Epithelial cell of prostate (primary cell): ENCODE measurements around the gene FRS3.

Experiments used
- DNase-seq: peaks from one replicate; pipeline ENCODE4 v3.0.0-alpha.2; 2011; ENCODE audit warnings: low read depth, low spot score
- H3K27ac ChIP-seq: fragments of 450-650 bp; 2 replicates; pipeline ENCODE4 v1.5.1; 2017; ENCODE audit warnings: mild to moderate bottlenecking

Gene FRS3

DNA sequence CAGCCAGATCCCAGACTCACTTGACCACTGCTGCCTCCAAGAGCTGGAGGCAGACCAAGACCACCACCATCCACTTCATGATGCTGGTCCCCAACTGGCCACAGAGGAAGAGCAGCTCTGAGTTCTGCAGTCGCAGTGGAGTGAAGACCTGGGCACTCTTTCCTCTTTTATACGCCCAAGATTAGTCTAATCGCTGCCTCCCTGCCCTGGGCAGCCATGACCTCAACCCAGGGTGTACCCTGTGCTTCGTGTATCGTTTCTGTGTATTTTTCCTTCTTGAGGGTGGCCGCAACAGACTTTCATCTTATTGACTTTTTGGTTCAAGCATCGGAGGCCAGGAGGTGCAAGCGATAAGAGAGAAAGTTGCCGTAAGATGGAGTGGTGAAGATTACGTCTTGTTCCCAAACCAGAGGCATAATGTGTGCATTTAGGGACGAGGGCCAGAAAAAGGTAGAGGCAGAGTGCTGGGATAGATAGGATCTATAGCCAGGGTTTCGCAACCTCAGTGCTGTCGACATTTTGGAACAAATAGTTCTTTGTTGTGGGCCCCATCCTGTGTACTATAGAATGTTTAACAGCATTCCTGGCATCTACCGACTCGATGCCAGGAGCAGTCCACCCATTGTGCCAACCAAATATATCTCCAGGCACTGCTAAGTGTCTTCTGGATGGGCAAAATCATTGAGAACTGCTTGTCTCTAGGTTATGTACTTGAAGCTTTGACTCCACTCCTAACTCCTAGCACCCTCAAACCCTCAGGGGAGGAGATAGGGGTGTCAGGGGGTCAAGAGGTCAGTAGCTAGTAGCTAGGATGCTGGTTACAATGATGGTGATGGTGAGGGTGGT, 32.2 kb downstream of the FRS3 start, which contains the start of gene PGC:
TSS of gene PGC (minus strand) at position 142 of the 846 bp plus-strand sequence. CDS start at position 79, 63 bp downstream.
- DNase-seq: no peak
- no peak within 1 kb of the TSS for H3K27ac ChIP-seq

DNA sequence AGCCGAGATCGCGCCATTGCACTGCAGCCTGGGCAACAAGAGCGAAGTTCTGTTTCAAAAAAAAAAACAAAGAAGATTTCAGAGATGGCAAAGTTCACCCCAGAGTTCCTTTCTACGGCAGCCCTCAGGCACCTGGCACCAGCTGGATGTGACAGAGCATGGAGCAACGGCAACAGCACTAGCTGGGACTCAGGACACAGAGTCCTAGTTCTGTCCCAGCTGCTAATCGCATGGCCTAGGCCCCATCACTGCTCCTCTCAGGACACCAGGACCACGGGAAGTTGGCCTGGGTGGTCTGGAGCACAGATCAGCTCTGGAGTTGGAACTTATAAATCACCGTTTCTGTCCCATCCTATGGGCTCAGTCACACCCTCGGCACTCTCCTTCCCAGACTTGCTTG, 33.6 kb downstream of the FRS3 start:
- no peak for DNase-seq
- no peak overlapping the region for H3K27ac ChIP-seq

DNA sequence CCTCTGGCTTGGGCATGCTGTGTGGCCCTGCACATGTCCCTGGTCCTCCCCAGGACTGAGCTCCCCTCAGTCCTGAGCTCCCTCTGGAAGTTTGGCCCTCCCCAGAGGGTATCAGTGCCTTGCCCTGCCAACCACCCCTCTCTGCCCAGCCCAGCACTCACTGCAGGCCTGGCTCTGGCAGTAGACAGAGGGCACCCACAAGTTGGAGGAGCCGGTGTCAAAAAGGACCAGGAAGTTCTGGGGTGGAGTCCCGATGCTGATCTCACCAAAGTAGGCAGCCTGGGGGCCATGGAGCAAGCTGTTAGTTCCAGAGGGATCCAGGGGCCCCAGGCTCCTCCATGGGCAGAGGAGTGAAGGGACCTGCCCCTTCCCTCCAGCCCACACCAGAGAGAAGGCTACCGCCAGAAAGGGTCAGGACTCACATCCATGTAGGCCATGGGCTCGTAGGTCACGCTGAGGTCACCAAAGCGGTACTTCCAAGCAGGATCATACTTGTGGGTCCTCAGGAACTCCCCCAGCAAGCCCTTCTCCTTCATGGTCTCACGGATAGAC, 35.4 kb downstream of the FRS3 start:
- no peak for DNase-seq

DNA sequence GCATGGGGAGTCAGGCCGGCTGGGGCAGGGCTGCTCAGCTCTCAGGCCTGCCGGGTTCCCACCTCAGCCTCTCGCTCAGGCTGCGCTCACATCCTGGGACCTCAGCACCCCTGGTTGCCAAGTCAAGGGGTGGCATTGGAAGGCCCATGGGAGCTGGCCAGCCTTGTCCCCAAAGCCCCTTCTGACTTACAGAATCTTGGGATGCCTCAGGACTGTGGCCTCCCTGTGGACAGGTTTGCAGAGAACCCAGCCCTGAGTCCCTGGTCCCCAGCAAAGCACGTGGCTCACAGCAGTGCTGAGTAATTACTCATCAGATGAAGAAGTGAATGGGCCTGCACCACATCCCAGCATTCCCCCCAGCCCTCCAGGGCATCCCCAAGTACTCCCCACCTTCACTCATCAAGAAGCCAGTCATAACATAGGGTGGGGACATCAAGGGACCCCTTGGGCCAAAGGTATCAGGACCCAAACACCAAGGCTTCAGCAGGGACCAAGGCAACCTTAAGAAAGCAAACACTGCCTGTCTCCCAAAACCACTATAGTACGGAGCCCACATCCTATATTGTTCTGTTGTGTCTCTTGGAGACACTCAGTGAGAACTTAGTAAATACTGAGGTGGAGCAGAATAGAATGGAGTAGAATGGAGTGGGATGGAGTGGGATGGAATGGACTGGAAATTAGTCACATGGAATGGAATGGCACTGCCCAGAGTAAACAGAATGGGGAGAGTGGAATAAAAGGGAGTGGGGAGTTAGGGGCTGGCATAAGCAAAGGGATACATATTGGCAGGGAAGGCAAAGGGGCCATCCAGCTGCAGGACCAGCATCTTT, 36.1 kb downstream of the FRS3 start:
- no peak overlapping the region for H3K27ac ChIP-seq
- no peak for DNase-seq

More for the DNA sequence above, 35.4 kb downstream of the FRS3 start:
- no peak overlapping the region for H3K27ac ChIP-seq

DNA sequence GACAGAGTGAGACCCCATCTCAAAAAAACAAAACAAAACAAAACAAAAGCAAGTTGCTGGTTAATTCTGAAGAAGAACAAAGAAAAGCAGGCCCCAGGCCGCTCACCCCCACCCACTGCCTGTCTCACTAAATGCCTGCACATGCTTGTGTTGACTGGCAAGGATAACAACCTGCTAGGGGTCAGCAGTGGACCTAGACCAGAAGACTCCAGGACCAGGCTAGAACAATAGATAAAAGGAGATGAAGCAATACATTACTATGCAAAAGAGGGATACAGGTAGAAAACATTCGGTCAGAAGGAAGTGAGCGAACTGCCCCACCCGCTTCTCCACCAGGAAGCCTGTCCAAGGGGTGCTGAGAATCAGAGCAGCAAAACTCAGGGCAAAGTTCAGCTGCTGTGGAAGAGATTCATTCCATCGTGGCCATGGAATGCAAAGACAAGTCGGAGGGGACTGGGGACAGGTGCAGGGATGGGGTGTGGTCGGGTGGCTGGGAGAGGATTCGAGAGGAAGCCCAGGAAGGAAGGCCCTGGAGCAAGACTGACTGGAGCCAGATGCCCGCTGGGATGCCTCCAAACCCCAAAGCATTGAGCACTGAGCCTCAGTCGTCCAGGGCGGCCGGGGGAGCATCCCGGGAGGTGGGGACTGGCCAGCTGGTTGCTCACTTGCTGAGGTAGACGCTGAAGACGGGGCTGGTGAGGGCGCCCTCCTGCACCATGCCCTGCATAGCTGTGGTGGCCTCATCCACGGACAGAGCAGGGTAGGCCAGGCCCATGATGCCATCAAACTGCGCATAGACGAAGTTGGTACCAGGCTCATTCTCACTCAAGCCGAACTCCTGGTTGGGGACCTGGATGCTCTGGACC, 37.8 kb downstream of the FRS3 start:
- no peak for DNase-seq

DNA sequence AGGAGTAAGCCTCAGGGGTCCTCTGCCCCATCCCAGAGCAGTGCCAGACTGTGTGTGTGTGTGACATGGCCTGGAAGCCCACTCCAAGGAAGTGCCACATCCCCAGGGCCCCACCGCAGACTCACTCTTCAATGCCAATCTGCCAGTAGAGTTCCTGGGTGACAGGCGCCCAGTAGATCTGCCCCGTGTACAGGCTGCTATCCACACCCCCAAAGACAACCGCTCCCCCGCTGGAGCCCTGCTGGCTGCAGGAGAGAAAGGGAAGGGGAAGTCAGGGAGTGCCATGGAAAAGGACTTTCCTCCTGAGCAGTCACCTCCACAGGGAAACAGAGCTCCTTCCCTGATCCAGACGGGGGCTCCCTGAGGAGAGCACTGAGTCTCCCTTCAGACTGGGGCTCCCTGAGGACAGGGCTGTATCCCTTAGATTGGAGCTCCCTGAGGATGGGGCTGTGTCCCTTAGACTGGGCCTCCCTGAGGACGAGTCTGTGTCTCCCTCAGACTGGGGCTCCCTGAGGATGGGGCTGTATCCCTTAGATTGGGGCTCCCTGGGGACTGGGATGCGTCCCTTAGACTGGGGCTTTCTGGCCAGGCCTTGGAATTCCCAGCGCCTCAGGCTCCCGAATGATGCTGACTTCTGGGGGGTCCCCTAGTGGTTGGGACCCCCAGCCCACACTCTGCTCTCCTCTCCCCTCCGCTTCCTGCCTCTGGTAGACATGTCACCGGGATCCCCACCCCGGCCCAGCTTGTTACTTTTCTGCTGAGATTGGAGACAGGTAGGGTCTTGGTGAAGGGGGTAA, 39.1 kb downstream of the FRS3 start:
- no peak for DNase-seq
- no peak overlapping the region for H3K27ac ChIP-seq

More for the DNA sequence above, 37.8 kb downstream of the FRS3 start:
- H3K27ac ChIP-seq: peak overlapping the region; percentile 27

DNA sequence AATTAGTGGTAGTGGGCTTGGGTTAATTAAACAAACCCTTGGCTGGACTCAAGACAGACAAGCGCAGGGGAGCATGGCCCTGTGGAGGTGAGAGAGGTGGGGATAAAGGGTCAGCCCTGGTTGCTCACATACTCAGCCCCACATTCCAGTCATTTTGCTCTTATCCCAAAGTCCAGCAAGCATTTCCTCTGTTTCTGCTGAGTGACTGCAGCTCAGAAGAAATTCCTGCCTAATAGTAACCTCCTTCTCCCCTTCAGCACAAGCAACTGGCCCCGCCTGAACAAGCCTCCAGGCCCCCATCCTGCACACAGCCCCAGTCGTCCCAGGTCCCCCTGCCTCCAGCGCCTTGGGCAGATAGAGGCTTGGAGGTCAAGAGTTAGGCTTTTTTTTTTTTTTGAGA, 40.7 kb downstream of the FRS3 start:
- DNase-seq: no peak
- H3K27ac ChIP-seq: no peak overlapping the region

DNA sequence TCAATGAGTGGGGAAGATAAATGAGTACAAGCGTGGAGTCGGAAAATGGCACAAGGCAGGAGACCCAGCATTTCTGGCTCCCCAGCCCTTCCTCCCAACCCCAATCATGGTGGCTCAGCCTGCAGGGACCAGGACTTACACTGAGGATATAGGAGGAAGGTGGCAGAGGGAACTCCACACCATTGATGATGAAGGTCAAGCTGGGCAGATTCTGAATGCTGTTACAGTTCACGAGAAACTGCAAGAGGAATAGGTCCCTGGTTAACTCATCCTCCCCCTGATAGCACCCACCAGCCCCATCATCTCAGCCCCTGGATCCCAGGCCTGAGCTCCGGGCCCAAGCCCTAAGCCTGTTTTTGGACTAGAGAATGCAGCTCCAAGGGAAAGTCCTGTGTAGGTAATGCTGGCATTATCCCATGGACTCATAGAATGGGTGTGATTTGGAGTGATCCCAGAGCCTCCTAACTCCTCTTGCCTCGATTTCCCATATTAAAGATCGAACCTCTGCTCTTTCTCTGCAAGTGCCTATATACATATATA, 42.0 kb downstream of the FRS3 start:
- no peak for DNase-seq

DNA sequence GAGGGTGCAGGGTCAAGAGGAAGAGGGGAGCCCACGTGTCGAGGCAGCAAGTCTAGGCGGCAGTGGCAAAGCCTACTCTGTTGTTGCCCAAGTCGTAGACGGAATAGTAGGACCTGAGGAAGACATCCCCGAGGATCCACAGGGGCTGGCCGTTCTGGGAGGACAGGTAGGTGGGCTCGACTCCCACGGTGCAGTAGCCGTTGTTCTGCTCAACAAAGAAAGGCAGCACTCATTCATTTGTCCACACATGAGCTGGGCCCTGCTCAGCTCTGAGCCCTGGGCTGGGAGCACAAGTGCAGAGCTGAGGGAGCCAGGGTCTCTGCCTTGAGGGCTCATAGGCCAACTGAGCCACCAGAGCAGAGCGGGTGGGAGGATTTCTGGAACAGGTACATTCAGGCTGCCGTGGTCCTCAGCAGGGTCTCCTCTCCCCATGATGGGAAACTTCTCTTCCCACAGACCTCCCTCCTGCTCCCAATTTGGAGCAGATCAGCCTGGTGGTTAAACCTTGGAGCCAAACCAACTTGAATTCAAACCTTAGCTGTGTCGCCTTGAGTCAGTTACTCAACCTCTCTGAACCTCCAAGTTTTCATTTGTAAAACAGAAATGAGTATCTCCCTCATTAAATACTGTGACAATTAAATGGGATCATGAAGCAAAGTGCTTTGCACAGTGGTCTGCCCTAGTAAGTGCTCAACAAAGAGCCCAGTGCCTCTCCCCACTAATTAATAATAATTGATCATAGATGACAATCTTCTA, 42.7 kb downstream of the FRS3 start:
- no peak for DNase-seq
- H3K27ac ChIP-seq: no peak overlapping the region

More for the DNA sequence above, 42.0 kb downstream of the FRS3 start:
- no peak overlapping the region for H3K27ac ChIP-seq

DNA sequence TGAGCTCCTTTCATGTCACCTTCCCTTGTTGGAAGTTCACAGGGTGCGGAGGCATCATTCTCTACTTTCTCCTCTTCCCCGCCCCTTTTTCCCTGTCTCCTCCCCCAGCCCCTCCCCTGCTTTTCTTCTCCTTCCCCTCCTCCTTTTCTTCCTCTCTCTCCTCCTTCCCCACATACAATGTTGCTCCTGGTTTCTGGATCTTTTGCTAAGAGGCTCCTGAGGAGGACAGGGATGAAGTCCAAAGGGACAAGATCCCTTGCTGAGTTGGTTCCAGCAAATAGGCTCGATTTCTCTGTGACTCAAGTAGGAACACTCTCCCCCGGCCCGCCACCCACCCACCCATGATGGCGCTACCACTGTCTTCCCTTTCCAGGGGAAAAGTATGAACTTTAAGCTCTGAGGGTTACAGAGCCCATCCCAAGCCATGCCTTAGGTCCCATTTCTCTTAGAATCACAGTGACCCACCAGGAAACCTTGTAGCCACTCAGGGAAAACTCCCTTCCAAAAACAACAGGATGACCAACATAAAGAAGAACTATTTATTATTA, 43.4 kb downstream of the FRS3 start:
- DNase-seq: no peak
- no peak overlapping the region for H3K27ac ChIP-seq

DNA sequence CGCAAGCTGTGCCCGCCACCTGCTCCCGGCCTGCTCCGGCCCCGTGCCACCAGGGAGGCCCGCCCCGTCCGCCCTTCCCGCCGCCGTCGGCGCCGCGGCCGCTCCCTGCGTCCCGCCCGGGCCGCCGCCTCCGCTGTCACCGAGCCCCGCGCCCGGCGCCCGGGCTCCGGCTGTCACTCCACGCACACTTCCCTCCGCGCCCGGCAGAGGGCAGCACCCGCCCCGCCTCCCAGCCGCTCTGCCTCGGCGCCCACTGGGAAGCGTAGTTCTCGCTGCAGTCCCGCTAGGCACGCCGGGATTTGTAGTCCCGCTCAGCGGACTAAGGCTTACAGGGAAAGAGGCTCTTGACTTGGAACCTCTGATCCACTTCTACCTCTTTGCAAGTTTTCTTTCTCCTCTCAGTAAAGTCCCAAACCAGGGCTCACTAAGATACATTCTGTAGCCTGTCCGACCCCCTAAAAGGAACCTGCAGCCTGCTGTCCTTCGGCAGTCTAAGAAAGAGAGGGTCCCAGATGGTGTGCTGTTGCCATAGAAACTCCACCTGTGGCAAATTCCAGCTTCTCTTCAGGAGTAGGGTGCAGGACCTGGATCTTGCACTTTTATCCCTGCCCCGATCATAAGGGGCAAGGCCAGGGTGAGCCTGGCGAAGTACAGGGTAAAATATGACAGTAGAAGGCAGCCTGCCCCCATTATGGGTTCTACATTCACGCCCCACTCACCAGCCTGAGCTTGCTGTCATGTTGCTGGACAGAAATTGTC, 44.1 kb downstream of the FRS3 start, which contains the start of gene TFEB:
TSS of gene TFEB (minus strand) at position 182 of the 759 bp plus-strand sequence. CDS start 44,395 bp downstream, outside the sequence.
- DNase-seq: no peak
- H3K27ac ChIP-seq: peak within 1 kb of the TSS; percentile 79

DNA sequence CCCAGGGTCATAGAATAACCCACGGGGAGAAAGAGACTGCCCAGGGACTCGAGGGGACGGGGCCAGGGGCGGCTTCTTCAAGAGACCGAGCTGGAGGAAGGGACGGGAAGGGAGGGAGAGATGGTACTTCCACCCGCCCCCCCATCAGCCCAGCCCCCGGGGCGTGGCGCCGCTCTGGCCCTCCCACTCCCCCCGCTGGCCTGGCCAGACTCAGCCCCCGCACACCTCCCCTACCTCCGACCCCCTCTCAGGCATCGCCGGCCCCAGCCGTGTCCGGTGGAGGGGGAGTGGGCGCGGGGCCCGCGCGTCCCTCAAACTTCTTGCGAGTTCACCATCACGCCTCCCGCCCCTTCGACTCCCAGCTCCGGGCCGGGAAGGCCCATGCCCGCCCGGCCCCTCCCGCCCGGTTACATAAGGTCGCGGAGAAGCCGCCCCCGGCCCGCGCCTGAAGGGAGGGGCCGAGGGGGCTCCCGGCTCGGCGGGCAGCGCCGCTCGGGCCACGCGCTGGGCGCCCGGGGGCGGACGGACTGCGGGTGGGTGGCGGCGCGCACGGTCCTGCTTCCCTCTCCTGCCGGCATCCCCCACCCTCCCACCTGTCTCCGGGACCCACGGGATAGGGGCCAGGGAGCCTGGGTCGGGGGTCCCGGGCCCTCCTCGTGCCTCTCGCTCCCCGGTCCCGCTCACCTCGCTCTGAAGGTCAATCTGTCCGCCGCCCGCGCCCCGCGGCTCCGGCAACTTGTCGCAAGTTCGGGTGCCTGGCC, 44.9 kb downstream of the FRS3 start:
- H3K27ac ChIP-seq: peak overlapping the region; percentile 79
- DNase-seq: no peak

DNA sequence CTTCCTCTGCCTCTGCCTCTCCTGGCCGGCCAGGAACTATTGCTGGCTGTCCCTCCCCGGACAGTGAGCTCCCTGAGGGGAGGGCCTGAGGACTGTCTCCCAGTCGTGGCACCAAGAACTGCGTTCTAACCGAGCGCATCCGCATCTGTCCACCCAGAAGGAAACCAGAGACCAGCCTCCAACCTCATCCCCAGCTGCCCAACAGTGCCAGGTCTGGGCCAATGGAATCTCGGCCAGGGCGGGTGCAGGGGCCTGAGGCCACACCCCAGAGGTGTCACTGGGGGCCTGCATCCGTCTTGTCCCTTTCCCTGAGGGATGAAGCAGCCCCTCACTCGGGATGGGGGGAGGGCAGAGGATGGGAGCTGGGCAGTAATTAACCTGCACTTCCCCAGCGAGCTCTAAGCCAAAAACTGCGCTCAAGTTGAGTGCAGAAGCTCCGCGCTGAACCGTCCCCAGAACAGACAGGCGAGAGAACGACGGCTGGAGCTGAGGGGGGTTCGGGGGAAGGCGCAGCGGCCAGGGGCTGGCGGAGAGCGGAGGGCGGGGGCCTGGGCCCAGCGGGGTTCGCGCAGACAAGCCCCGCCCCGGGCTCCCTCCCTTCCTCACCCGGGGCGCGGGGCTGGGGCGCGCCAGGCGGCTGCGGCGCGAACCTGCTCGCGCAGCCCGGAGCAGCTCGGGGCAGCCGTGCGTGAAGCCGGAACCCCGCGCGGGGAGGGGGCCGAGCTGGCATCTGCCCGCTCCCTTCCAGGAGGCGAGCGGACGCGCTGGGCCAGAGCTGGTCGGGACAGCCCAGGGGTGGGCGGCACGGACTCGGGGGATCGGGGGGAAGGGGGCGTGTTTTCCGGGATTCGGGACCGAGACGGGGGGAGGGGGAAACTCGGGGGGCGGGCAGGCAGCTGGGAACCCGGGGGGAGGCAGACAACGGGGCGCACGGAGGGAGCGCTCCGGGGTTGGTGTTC, 45.7 kb downstream of the FRS3 start:
- DNase-seq: no peak
- peak overlapping the region; percentile 79 for H3K27ac ChIP-seq

DNA sequence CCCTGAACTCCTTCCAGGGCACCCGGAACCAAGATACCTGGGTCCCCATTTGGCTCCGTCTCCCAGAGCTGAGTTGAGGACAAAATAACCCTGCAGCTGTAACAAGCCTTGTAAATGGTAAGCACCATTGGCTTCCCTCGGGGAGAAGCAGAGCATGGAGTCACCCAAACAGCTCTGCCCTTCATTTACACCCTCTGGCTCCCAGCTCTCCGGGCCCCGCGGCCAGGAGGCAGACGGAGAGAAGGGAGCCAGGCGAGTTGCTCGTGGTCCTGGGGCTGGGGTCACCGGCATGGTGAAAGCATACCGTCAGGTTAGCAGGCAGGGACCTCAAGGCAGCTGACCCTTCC, 46.4 kb downstream of the FRS3 start:
- peak overlapping the region; percentile 79 for H3K27ac ChIP-seq
- no peak for DNase-seq

DNA sequence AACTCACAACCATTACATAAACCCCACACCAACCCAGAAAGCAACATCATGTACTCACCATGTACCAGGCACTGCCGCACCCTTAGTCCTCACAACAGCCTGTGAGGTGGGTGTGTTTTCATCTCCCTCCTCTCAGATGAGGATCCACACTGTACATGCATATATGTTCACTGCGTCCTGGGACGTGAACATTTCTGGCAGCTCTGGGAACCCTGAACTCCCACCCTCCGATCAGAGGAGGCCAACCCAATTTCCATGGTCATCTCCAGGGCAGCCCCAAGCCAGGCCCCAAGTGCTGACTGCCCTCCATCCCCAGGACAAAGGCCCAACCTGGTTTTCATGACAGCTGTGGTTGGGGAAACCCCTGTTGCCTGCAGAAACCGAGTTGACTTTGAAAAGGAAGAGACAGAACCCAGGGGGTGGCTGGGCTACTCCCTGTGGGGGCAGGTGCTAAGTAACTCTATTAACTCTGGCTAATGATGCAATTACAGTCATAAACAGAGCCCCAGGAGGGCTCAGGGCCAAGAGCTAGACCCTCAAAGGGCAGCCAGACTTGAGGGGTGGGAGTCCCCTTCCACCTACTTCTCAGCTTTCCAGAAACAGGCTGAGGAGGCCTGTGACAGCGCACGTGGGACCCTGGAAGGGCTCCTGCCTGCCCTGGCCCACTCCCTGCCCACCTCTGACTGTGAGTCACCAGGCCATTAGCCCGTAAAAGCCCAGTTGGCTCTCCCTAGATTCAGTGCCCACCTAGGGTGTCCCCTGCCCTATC, 46.9 kb downstream of the FRS3 start:
- no peak for DNase-seq
- peak overlapping the region; percentile 79 for H3K27ac ChIP-seq
